ENCODE measurements around the gene MPI.

The MPI gene, protein sequence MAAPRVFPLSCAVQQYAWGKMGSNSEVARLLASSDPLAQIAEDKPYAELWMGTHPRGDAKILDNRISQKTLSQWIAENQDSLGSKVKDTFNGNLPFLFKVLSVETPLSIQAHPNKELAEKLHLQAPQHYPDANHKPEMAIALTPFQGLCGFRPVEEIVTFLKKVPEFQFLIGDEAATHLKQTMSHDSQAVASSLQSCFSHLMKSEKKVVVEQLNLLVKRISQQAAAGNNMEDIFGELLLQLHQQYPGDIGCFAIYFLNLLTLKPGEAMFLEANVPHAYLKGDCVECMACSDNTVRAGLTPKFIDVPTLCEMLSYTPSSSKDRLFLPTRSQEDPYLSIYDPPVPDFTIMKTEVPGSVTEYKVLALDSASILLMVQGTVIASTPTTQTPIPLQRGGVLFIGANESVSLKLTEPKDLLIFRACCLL

DNA sequence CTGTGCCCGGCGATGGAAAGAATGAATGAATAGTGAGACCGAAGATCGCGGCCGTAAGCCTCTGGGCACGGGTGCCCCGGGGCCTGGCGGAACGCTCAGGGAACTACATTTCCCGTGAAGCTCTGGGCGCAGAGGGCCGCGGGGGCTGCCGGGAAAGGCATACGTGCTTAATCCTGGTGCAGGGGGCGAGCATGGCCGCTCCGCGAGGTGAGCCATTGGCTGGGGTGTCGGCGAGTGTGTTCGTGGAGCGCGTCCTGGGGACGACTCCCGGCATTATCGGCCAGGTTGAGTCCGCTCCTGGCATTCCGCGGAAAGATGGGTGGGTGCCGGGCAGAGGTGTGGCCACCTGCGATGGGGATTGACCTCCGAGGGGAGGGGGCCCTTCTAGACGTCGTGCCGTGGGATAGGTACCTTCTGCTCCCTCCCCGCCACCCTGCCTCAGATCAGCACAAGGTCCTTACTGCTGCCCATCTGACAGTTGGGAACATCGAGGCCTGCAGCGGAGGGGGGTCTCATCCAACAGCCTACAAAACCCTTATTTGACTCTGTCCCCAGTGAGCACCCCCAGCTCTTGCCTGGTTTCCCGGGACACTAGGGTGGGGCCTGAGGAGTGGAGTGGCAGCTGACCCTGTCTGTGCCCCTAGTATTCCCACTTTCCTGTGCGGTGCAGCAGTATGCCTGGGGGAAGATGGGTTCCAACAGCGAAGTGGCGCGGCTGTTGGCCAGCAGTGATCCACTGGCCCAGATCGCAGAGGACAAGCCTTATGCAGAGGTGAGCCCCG lies at the start of gene MPI:
Gene MPI (plus strand): TSS at position 160 of the 782 bp plus-strand sequence. CDS start 32 bp downstream, at position 192.
- DNase-seq (ENCODE audit: insufficient read length, low spot score) (peak; percentile 97), FAIRE-seq (peak; percentile 89)

- DNase-seq (ENCODE audit: insufficient read length, low spot score) (no peak), FAIRE-seq (no peak)
Measured at GRCh38 chr15:74840851-74841775, 48.7 kb upstream of the MPI start.

- no peak for FAIRE-seq
- no peak for DNase-seq (ENCODE audit: insufficient read length, low spot score)
Measured at GRCh38 chr15:74841891-74842373, 47.9 kb upstream of the MPI start.

DNA sequence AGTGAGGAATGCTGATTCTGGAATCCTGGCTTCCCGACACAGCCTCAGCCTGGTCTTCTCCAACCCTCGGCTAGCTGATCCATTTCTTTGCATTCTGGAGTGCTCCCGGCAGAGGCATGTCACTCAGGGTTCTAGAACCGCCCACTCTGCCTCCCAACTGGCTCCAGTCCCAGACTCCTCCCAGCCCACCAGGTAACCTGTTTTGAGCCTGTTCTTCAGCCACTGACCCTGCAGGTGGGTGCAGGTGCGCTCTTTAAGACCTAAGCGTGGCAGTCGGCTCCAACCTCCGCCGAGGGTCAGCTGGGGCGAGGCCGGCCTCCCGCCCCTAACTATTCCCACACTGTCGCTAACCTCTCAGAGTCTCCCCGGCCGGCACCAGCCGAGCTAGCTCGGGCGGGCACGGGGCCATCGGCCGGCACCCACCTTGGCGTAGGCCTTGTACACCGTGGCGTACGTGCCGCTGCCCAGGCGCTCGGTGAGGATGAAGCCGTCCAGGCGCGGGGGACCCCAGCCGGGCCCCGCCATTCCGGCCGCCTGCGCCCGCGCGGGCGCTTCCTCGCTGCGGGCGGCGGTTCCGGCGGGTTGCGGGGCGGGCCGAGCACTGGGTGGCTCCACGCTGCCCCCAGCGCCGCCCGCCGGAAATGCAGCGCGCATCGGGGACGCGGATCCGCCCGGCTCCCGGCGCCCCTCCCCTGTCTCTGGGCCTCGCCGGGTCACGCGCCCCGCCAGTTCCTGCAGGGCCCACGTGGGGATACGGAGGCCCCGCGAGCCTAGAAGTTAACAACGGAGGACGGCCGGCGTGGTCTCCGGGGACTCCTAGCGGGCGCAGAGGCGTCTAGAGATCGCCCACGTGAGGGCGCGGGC lies 47.0 kb upstream of the MPI start, which contains the start of gene ULK3:
Gene ULK3 (minus strand): TSS at position 576 of the 864 bp plus-strand sequence. CDS start 51 bp downstream, at position 525.
- DNase-seq (ENCODE audit: insufficient read length, low spot score) (peak; percentile 97), FAIRE-seq (peak; percentile 93)

DNA sequence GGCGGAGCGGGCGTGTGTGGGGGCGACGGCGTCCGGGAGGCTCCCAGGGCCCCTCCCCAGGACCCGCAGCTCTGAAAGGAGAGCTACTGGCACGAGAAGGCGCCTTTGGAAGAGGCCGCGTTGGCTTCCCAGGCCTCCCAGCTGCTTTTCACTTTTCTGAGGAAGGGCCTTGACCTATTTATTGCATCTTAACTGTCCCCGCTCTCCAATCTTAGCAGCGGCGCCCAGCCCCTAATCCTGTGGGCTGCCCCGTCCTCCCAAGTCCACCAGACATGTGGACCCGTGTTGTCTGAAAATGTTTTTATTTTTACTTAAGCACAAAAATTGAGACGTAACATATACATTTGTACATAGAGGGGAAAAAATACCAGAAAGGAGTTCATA lies 46.4 kb upstream of the MPI start:
- FAIRE-seq (no peak), DNase-seq (ENCODE audit: insufficient read length, low spot score) (no peak)

DNA sequence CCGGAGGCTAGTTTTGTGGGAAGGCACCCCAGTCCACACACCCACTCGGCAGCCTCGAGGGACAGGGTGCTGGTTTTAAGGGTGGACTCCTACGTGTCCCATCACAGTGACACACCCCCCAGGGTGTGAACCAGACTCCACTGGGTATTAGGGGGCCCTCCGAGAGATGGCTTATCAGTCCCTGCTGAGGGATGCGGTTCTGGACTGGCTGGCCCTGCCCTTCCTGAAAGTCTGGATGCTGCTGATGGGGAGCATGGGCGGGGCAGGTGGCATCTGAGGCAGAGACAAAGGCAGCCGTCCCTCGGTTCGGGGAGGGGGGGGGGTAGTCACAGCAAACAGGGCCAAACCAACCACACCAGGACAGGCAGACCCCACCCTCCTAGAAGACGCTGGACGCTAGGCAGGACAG lies 45.9 kb upstream of the MPI start:
- no peak for FAIRE-seq
- DNase-seq (ENCODE audit: insufficient read length, low spot score) = no peak

DNA sequence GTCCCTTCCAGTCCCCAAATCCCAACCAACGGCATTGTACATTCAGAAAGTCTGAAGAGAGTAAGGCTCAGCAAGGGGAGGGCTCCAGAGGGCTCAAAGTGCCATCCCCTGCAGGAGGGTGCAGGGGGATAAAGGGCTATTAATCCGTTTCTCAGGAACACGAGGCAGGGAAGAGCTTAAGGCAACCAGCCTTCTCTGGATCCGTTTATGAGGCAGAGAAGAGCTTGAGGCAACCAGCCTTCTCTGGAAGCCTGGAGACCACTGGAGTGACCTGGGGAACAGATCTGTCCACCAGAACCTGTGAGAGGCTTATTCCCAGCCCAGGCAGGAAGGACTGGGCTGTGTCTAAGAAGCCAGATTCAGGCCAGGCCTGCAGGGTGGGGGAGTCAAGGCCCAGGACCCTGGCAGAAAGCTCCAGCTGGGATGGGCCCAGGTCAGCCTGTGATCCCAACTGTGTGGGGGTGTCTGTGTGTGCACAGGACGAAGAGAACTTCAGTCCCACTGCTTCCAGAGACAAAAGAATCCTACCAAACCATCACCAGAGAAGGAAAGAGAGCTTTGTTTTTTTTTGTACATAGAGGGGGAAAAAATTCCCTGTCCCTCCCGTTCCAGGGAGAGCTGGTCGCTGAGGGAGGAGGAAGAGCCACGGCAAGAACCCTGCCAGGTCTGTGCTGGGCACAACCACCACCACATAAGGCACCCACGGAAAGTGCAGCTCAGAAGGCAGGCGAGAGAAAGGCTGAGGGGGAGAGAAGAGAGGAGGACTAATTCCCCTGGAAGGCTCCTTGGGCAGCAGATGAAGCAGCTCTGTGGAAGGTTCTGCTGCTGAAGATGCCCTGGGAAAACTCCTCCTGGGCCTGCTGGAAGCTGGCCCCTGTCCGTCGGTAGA lies 45.3 kb upstream of the MPI start:
- no peak for FAIRE-seq
- no peak for DNase-seq (ENCODE audit: insufficient read length, low spot score)

- no peak for DNase-seq (ENCODE audit: insufficient read length, low spot score)
- FAIRE-seq = no peak
Measured at GRCh38 chr15:74845208-74845568, 44.7 kb upstream of the MPI start.

GRCh38 chr15:74845581-74845980 lies 44.3 kb upstream of the MPI start:
- FAIRE-seq = no peak

DNA sequence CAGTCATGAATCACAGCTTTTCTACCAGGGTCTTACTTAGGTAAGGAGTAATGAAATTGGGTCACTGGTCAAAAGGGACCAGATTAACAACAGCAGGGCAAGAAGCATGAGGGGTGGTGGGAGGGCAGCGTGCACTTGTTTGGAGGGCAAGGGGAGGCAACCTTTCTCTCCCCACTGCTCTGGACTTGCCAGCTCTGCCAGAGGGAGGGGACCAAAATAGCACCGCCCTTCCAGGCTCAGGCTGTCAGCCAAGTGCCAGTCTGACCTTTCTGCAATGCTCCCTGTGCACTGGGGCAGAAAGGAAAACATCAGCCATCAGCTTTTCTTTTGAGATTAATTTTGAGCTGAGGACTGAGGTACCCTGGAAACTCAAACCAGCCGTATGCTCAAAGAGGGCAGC lies 42.4 kb upstream of the MPI start:
- no peak for FAIRE-seq
- DNase-seq (ENCODE audit: insufficient read length, low spot score) = no peak

More at GRCh38 chr15:74845581-74845980, 44.3 kb upstream of the MPI start:
- no peak for DNase-seq (ENCODE audit: insufficient read length, low spot score)

DNA sequence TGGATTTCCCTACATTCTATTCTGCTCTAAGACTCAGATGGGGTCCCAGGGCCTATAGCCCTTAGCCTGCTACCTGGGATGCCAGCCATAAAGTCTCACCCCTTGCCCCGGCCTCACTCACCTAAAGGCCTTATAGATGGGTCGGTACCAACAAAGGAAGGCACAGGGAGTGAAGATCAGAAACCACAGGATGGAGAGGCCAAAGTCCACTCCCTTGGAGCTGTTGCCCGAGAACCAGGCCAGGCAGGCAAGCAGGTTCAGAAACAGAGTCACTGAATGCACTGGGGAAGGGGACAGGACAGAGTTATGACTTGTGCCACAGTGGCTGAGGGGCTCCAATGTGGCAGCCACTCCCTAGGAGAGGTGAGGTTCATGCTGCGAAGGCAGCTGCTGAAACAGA lies 39.4 kb upstream of the MPI start:
- DNase-seq (ENCODE audit: insufficient read length, low spot score) (no peak), FAIRE-seq (no peak)

GRCh38 chr15:74851960-74852359 lies 37.9 kb upstream of the MPI start:
- no peak for DNase-seq (ENCODE audit: insufficient read length, low spot score)
- no peak for FAIRE-seq

DNA sequence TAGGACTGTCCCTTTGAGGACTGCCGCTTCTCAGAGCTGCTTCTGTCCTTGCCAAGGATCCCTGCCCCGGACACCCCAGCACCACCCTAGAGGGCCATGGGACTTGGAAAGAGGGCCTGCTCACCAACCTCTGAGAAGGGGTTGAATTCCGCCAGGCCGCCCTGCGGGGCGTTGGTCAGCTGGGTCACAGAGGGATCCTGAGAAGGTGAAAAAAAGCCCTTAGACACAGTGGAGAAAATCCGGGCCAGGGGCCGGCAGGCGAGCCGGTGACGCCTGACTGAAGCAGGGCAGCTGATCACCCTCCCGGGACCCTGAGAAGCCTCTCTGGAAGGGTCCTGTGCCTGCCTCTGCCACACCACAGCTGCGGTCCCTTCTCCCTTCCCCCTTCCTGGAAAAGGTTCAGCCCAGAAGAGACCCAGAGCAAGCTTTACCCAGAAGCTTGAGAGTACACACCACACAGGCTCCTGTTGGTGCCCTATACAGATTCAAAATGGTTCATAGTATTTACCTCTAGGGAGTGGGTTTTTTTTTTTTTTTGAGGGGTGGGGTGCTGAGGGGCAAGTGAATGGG lies 35.3 kb upstream of the MPI start:
- DNase-seq (ENCODE audit: insufficient read length, low spot score) = no peak
- FAIRE-seq = no peak

GRCh38 chr15:74855857-74856256 lies 34.0 kb upstream of the MPI start:
- FAIRE-seq (no peak), DNase-seq (ENCODE audit: insufficient read length, low spot score) (no peak)

DNA sequence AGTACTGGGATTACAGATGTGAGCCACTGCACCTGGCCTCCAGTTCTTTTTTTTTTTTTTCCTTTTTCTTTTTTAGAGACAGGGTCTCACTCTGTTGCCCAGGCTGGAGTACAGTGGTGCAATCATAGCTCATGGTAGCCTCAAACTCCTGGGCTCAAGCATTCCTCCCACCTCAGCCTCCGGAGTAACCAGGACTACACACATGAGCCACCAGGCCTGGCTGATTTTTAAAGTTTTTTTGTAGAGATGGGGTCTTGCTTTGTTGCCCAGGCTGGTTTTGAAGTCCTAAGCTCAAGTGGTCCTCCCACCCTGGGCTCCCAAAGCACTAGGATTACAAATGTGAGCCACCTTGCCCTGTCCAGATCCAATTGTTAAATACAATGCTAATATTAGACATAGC lies 33.3 kb upstream of the MPI start:
- DNase-seq (ENCODE audit: insufficient read length, low spot score) = no peak
- no peak for FAIRE-seq

- peak; percentile 99 for FAIRE-seq
- peak; percentile 72 for DNase-seq (ENCODE audit: insufficient read length, low spot score)
Measured at GRCh38 chr15:74857082-74857655, 32.7 kb upstream of the MPI start.

DNA sequence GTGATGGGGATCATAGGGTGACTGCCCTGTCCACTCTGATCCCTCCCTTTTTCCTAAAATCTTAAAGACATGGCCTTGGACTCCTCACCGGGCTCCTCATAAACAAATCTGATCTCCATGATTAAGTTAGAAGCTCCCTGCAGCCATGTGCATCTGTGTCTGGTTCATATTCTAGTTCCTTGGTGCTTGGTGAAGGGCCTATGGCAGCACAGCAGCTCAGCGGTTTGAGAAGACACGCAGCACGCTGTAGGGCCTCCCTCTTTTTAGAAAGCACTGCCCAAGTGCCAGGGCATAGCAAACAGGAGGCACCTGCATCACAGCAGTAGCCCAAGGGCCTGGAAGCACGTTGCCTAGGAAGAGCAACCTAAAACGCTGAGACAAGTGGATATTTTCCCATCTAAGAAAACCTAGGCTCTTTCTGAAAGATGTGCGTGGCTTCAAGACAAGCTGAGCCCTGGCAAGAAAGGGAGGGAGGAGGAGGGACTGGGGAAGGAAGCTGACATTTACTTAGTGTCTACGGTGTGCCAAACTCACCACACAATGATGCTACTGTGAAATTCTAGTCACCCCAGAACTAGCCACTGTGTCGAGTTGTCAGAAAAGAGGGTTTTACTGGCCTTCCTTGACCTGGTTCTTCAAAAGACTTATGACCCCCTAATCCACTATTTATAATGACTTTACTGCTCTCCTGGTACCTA lies 32.0 kb upstream of the MPI start:
- no peak for FAIRE-seq
- no peak for DNase-seq (ENCODE audit: insufficient read length, low spot score)
